Epithelial cell of esophagus (primary cell): ENCODE measurements around the gene AMZ1.

ENCODE experiments used
- DNase-seq: peaks from one replicate; pipeline ENCODE4 v3.0.0; 2010; ENCODE audit warnings: low read depth
- H3K4me3 ChIP-seq: 2 replicates; pipeline ENCODE4 v1.5.1; 2011; ENCODE audit warnings: mild to moderate bottlenecking, low read length, control low read depth
- TF ChIP-seq, protein P1 (sequence below): IDR thresholded peaks from 2 replicates; pipeline ENCODE4 v1.5.1; 2011; ENCODE audit warnings: low read depth, mild to moderate bottlenecking, low read length, control low read depth, inconsistent platforms; ENCODE audit not compliant: insufficient read depth; ENCODE audit errors: missing control alignments

The AMZ1 gene

GRCh38 chr7:2651847-2652735 lies 35.9 kb upstream of the AMZ1 start:
- TF ChIP-seq, protein P1, sequence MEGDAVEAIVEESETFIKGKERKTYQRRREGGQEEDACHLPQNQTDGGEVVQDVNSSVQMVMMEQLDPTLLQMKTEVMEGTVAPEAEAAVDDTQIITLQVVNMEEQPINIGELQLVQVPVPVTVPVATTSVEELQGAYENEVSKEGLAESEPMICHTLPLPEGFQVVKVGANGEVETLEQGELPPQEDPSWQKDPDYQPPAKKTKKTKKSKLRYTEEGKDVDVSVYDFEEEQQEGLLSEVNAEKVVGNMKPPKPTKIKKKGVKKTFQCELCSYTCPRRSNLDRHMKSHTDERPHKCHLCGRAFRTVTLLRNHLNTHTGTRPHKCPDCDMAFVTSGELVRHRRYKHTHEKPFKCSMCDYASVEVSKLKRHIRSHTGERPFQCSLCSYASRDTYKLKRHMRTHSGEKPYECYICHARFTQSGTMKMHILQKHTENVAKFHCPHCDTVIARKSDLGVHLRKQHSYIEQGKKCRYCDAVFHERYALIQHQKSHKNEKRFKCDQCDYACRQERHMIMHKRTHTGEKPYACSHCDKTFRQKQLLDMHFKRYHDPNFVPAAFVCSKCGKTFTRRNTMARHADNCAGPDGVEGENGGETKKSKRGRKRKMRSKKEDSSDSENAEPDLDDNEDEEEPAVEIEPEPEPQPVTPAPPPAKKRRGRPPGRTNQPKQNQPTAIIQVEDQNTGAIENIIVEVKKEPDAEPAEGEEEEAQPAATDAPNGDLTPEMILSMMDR = no peak
- H3K4me3 ChIP-seq = no peak overlapping the region
- DNase-seq = no peak

- TF ChIP-seq, protein P1 = no peak
- no peak overlapping the region for H3K4me3 ChIP-seq
- DNase-seq = no peak
Measured at GRCh38 chr7:2652736-2653060, 35.3 kb upstream of the AMZ1 start.

DNA sequence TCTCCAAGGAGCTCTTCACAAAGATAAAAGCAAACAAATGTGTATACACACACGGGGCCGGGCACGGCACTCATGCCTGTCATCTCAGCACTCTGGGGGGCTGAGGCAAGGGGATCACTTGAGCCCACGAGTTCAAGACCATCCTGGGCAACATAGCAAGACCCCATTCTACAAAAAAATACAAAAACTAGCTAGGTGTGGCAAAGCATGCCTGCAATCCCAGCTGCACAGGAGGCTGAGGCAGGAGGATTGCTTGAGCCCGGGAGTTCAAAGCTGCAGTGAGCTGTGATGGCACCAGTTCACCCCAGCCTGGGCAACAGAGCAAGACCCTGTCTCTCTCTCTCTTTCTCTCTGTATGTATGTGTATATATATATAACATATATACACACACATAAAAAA lies 33.9 kb upstream of the AMZ1 start:
- no peak for DNase-seq
- TF ChIP-seq, protein P1 = no peak
- H3K4me3 ChIP-seq = no peak overlapping the region

GRCh38 chr7:2655870-2656614 lies 32.0 kb upstream of the AMZ1 start:
- no peak overlapping the region for H3K4me3 ChIP-seq
- TF ChIP-seq, protein P1 = no peak
- DNase-seq = no peak

GRCh38 chr7:2657208-2657607 lies 30.8 kb upstream of the AMZ1 start:
- H3K4me3 ChIP-seq = no peak overlapping the region
- TF ChIP-seq, protein P1 = no peak
- no peak for DNase-seq

DNA sequence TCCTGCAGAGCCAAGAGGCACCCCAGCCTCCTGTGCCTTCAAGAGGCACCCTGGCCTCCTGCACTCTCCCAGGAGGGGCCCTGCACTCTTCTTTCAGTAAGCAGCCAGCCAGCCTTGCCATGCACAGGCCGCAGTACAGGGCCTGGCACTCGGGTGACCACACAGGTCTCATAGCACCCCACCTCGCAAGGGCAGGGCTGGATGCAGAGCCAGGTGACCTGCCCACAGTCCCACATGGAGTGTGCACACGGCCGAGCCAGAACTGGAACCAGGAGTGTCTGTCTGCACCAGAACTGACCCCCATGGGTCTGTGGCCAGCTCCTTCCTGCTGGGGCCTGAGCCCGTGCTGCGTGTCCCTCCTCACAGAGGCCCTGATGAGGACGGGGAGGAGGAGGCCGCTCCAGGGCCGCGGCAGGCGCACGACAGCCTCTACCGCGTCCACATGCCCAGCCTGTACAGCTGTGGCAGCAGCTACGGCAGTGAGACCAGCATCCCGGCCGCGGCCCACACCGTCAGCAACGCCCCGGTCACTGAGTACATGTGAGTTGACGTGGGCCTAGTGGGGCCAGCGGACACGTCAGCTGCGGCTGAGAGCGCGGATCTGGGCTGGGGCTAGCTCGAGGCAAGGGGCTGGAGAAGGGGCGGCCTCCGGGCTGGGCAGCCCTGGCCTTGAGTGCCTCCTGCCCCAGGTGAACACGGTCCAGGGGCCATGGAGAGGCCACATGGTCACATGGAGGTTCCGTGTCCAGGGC lies 29.9 kb upstream of the AMZ1 start:
- H3K4me3 ChIP-seq = no peak overlapping the region
- DNase-seq = no peak
- TF ChIP-seq, protein P1 = no peak
